Left ventricle myocardium superior (tissue), 1 donor: ENCODE data around the gene TSC2. TPM values are rescaled to one million over a fixed set of nuclear protein-coding genes. Genes with fewer than 3 reads are reported as not detected.

Source experiments
- ATAC-seq: fragments of 200-7000 bp; cut with Tn5 transposase; one replicate; pipeline ENCODE4 v1.9.1; 2020; ENCODE audit warnings: mild to moderate bottlenecking, moderate library complexity
- DNase-seq: peaks from one replicate; pipeline ENCODE4 v3.0.0-alpha.2; 2020
- intact Hi-C: fragments of 100-400 bp; cut with micrococcal nuclease; formaldehyde crosslinking; loops from one replicate; pipeline ENCODE4 v1.11.0; 2022
- total RNA-seq: library from RNA; stranded (reverse); fragmentation: NEBNext Ultra II Directional; extraction: Animal tissue kit (Norgen Biotek cat#: 25700); gene quantifications from one replicate; pipeline ENCODE4 v1.2.1, GENCODE V29; 2021
- donor health status: DM: no; HTN: yes; CAD: no; lungs with severe emphysema.

The TSC2 gene
- total RNA-seq, 1 donor from 2014 or later = 83.0 TPM

- ATAC-seq (peak; percentile 26), DNase-seq (no peak)
- intact Hi-C loops = no loop called here
These were observed 9.1 kb downstream of the TSC2 start for GRCh38 chr16:2056681-2057407.

GRCh38 chr16:2057438-2057837, 9.7 kb downstream of the TSC2 start:
- DNase-seq = no peak
- ATAC-seq = no peak
- intact Hi-C loops = no loop called here

GRCh38 chr16:2058420-2058819, 10.6 kb downstream of the TSC2 start:
- ATAC-seq = no peak
- intact Hi-C loops = no loop called here
- no peak for DNase-seq

GRCh38 chr16:2058872-2059271, 11.1 kb downstream of the TSC2 start:
- intact Hi-C loops = no loop called here
- ATAC-seq (no peak), DNase-seq (no peak)

GRCh38 chr16:2060346-2060745, 12.6 kb downstream of the TSC2 start:
- ATAC-seq = no peak

GRCh38 chr16:2061023-2061422, 13.2 kb downstream of the TSC2 start:
- intact Hi-C loops = no loop called here
- DNase-seq = no peak
- ATAC-seq = no peak

More at GRCh38 chr16:2060346-2060745, 12.6 kb downstream of the TSC2 start:
- intact Hi-C loops = no loop called here
- no peak for DNase-seq

- ATAC-seq (no peak), DNase-seq (no peak)
- intact Hi-C loops = no loop called here
These were observed 13.7 kb downstream of the TSC2 start for GRCh38 chr16:2061526-2061925.

- ATAC-seq (no peak), DNase-seq (no peak)
- intact Hi-C loops = no loop called here
These were observed 15.0 kb downstream of the TSC2 start for GRCh38 chr16:2062801-2063200.

- no peak for DNase-seq
- intact Hi-C loops = no loop called here
- ATAC-seq = no peak
These were observed 16.1 kb downstream of the TSC2 start for GRCh38 chr16:2063861-2064260.

- DNase-seq (no peak), ATAC-seq (no peak)
- intact Hi-C loops = no loop called here
These were observed 16.7 kb downstream of the TSC2 start for GRCh38 chr16:2064368-2064945.

- intact Hi-C loops = no loop called here
- no peak for ATAC-seq
- no peak for DNase-seq
These were observed 18.4 kb downstream of the TSC2 start for GRCh38 chr16:2066139-2066538.

- intact Hi-C loops = no loop called here
- ATAC-seq (no peak), DNase-seq (no peak)
These were observed 23.0 kb downstream of the TSC2 start for GRCh38 chr16:2070576-2071453.

GRCh38 chr16:2071454-2072202, 23.8 kb downstream of the TSC2 start:
- no peak for DNase-seq
- ATAC-seq = peak; percentile 43
- intact Hi-C loops = no loop called here

GRCh38 chr16:2072926-2073325, 25.1 kb downstream of the TSC2 start:
- intact Hi-C loops = no loop called here
- DNase-seq (no peak), ATAC-seq (no peak)

- intact Hi-C loops = no loop called here
- DNase-seq (no peak), ATAC-seq (no peak)
These were observed 26.3 kb downstream of the TSC2 start for GRCh38 chr16:2074071-2074470.

- DNase-seq = no peak
- ATAC-seq = no peak
- intact Hi-C loops = no loop called here
These were observed 27.8 kb downstream of the TSC2 start for GRCh38 chr16:2075631-2076030.

- DNase-seq (no peak), ATAC-seq (no peak)
- intact Hi-C loops = no loop called here
These were observed 28.5 kb downstream of the TSC2 start for GRCh38 chr16:2076072-2076865.

GRCh38 chr16:2077016-2077415, 29.2 kb downstream of the TSC2 start:
- DNase-seq = no peak
- no peak for ATAC-seq
- intact Hi-C loops = no loop called here

- no peak for DNase-seq
- no peak for ATAC-seq
- intact Hi-C loops = no loop called here
These were observed 29.9 kb downstream of the TSC2 start for GRCh38 chr16:2077696-2078095.
